Activated CD4-positive, alpha-beta T cell treated with anti-CD3 and anti-CD28 coated beads for 24 hours (primary cell): ENCODE results near the gene ANXA6.

Experiments used
- DNase-seq, 2 donors: peaks; one replicate each; pipeline ENCODE4 v3.0.0-alpha.2; 2020; ENCODE audit warnings: low read depth in 2 of 2

Gene ANXA6

DNA sequence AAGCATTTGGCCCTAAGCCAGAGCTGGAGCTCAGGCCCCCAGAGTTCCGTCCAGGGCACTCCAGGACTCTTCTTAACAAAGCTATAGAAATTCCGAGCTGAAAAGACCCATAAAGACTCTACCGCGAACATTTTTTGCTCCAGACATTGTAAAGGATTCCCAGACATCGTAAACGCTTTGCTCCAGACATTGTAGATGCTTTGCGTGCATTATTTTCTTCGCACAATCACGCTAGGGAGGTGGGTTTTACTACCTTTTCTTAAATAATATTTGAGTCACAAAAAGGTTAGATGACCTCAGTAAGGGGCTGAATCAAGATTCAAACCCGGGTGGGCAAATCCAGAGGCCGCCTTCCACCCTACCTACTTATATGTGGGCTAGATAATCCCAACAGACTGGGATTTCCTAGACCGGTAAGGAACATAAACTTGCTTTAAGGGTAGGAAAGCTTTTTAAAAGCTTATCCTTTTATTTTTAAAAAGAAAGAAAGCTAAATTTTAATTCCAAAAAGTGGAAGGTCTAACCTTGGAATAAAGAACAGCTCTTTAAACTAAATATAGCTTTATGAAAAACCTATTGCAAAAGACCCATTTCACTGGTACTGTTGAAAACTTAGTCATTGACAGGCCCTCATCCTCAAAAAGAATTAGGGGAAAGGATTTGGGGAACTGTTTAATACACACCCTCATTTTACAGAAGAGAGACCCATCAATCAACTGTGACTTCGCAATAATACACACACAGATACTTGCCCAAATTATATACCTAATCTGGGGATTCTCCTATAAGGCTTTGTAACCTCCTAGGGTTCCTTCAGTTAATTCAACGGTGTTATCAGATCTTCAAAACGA lies 75.9 kb downstream of the ANXA6 start:
- no peak for DNase-seq

DNA sequence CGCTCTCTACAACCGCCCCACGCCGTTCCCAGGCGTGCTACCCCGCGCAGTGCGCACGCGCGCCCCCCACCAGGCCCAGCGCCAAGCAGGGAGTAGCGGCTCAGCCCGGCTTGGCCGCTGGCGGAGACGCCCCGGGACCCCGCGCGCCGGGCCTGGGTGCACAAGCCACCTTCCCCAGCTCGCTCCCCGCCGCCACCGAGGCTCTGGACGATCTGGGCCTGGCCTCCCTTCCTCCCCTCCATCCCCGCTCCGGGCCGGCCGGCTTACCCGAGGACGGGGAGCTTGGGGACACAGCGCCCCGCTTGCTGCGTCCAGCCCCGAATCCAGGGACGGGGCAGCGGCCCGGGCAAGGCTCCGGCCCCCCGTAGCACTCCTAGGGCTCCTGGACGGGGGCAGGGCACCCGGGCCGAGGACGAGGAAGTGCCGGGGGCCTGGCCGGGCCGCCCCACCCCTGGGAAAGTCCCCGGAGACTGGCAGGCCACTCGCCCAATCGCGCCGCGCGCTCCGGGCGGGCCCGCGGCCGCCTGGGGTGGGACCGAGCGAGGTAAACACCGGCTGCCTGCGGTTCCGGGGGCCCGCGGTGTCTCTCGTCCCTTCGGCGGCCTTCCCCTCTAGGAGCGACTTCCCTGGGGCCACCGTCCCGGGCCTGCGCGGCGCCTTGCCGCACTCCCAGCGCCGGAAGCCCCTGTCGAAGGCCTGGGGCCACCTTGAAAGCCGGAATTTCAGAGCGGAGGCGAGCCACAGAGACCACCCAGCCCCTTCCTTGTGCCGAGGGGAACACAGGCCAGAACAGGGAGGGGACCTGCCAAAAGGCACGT lies 76.8 kb downstream of the ANXA6 start, which contains the start of gene TNIP1:
Gene TNIP1 (minus strand): TSS at position 422 of the 818 bp plus-strand sequence. CDS start 15,939 bp downstream, outside the sequence.
- peak; percentile 90 to 91 for DNase-seq

DNA sequence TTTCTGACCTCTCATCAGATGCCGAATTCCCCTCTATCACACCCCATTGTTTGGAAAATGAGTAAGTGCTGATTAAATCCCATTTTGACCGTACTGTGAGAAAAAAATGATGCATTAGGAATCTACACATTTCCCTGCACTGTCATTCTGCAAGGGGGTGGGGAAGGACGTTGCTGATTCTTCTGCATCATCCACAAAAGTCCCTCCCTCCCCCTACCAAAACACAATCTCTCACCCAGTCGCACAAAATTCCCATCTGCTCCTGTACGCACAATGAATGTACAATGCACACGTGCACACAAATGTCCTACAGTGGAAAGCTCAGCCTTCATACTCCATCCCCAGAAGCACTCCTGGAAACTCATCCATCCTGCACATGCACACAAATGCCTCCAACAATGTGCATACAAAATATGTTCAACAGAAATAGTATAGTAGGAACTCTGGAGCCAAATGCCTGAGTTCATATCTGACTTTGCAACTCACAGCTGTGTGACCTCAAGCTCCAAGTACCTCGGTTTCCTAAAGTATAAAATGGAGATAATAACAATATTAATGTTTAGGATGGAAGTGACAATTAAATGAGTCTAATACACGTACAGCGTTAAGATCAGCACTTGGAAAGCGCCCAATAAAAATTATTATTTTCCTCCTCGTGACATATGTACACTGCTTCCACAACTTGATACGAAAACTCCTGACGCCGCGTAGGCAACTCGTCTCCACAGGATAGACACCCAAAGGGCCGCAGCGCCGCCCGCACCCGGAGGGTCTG lies 77.6 kb downstream of the ANXA6 start:
- peak in 1 of 2 donors; percentile 39 for DNase-seq

DNA sequence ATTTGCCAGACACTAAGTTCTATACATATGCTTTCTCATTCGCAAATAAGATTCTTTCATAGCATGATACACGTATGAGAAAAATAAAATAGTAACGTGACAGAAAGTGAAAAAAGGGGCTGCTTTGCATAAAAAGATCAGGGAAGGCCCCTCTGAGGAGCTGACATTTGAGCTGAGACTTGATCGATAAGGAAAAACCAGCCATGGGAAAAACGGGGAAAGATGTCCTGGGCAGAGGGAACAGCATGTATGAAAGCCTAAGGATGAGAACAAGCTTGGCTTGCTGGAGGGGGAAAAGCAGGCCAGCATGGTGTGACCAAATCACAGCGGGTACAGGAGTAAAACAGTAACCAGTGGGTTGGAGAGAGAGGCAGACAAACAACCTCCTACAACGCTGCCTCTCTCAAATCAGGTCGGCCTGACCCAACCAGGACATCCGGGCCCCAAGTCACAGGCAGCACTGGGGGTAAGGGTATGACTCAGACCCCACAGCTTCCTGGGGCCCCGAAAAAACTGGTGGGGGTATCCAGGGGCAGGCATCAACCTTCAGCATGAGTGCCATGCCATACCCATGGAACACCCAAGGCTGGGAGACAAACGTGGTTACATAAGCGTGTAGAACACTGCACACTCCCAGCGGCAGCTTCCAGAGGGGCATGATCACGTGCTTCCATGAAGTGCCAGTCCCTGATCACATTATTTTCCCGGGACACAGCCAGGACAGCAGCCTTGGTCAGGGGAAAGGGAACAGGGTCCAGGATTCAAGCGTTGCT lies 78.9 kb downstream of the ANXA6 start:
- DNase-seq, result peak; percentile 56 to 60

DNA sequence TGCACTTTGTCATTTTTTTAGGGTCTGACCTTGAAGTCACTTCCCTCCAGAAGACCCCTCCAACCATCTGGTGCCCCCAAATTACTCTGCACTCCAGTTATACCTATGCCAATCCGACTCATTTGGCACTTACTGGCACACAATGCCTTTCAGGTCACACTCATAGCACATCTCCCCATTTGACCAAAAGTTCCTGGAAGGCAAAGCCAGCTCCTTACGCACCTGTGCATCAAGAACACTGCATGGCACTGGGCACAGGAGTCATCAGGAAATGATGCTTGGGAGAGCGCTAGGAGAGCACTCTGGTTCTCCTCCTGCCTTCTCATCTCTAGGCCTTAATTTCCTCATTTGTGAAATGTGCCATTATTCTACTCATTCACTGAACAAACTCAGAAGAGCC lies 79.6 kb downstream of the ANXA6 start:
- no peak for DNase-seq

DNA sequence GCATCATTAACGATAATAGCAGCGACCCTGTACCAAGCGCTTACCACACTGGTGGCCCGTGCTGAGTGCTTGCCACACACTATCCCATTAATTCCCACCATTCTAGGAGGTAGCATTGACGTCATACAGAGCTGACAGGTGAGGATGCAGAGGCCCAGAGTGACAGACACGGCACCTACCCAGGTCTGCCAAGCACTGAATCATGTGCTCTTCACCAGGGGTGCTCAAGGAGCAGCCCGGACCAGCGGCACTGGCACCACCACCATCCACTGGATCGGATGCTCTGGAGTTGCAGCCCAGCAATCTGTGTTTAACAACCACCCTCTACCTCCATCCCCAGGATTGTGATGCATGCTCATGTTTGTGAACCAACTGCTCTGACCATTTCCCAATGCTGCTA lies 80.2 kb downstream of the ANXA6 start:
- DNase-seq, result no peak

DNA sequence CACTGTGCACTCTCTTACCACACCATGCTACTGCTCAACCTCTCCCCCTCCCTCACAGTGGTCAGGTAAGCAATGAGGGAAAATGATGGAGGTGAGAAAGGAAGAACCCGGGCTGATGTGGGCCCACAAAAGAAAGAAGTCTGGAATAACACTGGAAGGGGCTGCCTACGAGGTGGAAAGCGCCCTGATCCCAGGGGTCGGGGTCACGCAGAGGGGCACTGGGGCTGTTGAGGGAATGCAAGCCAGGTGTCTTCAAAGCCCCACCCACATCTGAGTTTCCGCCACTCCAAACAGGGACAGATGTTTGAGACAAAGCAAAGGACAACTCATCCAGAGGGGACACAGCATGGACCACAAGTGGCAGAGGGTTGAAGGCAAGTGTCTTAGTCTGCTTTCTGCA lies 81.0 kb downstream of the ANXA6 start:
- DNase-seq, result no peak

DNA sequence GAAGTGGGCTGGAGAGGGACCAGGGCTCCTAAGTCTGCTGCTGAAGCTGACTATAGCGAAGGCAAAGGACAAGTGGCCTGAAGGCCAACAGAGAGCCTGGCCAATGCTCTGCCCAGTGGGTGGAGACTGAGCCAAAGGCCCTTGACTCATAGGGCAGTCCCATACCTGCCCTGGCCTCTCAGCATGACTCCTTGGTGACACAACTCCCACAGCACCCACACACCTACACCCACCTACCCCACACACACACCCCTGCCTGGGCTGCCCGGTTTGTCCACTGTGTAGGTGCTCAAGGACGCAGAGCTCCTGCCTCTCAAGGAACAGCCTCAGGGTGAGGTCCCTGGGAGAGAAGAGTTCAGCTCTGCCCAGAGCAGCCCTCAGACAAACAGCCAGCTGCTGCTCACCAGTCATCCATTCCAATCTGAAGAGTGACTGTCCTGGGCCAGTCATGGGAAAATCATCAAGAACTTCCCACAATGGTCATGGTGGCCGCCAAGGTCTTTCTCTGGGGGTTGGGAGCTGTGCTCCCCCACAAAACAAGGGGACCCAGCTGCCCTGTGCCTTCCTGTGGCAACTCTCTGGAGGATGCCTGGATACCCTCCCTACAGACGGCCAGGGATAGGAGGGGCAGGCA lies 81.8 kb downstream of the ANXA6 start:
- DNase-seq, result no peak

DNA sequence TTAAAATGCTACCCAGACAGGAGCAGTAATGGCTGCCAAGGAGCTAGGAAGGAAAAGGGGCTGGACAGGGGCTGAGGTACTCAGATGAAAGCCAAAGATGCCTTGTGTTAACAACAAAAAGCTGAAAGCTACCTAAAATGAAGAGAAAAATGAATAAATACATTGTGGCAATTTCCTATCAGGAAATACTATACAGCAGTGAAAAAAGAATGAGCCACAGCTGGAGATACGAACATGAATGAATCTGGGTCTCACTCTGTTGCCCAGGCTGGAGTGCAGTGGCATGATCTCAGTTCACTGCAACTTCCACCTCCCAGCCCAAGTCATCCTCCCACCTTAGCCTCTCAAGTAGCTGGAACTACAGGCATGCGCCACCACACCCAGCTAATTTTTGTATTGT lies 83.0 kb downstream of the ANXA6 start:
- no peak for DNase-seq

DNA sequence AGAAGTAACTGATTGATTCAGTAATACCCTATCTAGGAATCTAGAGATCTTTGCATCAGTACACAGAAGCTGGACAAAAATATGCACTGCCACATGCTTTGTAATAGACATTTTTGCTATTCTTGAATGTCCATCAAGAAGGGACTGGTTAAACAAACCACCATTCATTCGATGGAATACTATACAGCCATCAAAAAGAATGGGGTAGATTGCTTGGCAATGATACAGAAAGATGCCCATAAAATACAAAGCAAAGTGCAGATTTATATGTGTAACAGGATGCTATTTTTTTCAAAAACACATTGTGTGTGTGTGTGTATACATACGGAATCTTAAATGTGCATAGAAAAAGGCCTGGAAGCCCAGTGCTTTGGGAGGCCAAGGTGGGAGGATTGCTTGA lies 84.3 kb downstream of the ANXA6 start:
- DNase-seq, result no peak

DNA sequence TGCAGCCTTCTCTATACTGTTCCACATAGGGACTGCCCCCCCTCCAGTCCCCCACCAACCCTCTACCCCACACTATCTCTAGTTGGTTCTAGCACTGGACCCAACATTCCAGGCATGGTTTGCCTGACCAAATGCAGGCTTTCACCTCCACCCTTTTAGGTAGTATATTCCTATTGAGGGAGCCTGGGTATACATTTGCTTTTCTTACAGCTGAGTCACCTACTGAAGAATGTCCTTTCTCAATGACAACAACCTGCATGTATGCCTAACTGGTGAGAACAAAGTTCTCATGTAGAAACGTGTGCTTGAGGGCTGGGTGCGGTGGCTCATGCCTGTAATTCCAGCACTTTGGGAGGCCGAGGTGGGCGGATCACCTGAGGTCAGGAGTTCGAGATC lies 85.0 kb downstream of the ANXA6 start:
- DNase-seq, result no peak

DNA sequence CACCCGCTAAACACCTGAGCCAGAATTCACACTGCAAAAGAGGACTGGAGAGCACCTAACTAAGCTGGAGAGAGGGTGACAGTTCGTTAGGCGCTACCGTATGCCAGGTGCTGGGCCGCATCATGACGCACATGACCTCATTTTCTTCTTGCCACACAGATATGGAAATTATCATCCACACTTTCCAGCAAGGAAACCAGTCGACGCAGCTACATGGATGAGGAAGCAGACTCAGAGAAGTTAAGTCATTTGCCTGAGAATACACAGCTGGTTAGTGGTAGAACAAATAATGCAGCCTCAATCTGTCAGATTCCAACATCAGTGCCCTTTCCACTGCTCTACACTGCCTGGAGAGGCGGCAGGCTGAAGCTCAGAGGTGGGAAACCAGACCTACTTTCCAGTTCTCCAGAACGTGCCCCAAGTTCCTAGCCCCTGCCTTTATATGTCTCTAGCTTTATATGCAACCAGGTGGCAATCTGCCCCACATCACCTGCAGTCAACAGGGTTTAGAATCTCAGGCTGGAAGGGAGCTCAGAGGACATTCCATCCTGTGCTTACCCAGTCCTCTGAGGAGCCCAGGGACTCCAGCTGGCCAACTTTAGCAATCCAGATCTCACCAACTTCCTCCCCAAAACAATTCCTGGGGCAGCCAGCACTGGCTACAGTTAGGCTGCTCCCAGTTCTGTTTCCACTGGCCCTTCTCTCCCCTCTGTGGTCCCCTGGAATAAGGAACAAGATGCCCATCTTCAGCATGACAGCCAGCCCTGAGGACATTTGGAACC lies 85.5 kb downstream of the ANXA6 start:
- DNase-seq, result no peak

DNA sequence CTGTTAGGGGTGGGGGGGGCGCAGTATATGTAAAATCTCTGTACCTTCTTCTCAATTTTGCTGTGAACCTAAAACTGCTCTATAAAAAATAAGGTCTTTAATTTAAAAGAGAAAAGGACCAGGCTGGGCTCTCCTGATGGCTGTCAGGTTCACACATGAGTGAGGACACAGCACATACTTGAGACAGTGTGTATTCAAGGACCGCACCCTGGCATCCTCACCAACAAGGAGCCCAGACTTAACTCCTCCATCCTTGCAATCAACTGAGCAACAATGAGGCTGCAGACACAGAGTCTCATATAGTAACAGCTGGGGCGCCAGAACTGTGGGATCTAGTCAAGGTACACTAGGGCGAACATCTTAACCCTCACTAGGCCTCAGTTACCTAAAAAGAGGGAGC lies 86.6 kb downstream of the ANXA6 start:
- DNase-seq, result no peak

DNA sequence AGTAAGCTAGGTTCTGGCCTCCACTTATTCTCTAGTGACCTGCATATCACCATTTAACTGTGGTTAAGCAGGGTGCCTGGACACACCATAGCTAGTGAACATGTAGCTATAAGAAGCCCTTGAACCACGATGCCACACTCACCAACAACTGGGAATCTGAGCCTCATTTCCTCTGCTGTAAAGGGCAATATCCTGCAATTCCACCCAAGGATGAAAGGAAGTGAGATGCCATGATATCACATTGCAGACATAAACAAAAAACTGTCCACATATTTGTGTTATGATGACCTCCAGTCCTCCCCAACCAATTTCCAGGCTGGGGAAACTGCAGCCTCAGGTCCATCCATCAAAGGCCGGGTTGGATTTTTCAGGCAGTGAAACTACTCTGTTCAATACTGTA lies 87.1 kb downstream of the ANXA6 start:
- no peak for DNase-seq

DNA sequence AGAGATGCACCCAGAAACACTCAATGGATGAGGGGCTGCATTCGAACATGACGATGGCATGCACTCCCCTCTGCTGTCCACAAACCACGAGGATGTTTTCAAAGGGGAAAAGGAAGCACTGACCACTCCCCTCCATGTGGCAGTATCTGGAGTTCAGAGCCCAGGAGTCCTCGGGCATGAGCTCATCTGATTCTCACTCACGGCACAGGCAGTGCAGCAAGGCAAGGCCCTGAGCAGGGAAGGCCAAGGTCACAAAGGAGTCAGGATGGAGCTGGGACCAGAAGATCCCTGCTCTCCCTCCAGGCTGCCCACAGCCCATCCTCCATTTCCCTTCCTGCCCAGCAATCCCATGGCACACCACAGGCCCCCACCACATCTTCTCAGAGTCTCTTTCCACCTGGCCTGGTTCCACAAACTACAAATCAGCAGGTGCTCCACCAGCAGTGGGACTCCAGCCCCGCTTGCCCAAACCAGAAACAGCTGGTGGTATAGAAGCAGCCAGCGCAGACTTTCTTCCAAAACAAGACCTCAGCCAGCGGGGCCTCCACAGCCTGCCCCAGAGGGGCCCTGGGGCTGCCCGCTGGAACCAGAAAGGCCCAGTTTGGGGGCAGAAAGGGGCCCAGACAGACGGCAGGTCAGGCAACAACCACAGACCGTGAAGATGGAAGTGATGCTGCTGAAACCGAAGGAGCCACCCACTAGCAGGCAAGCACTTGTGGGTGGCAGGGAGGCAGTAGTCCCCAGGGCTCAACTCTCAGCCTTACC lies 89.0 kb downstream of the ANXA6 start:
- DNase-seq, result peak in 1 of 2 donors; percentile 45

DNA sequence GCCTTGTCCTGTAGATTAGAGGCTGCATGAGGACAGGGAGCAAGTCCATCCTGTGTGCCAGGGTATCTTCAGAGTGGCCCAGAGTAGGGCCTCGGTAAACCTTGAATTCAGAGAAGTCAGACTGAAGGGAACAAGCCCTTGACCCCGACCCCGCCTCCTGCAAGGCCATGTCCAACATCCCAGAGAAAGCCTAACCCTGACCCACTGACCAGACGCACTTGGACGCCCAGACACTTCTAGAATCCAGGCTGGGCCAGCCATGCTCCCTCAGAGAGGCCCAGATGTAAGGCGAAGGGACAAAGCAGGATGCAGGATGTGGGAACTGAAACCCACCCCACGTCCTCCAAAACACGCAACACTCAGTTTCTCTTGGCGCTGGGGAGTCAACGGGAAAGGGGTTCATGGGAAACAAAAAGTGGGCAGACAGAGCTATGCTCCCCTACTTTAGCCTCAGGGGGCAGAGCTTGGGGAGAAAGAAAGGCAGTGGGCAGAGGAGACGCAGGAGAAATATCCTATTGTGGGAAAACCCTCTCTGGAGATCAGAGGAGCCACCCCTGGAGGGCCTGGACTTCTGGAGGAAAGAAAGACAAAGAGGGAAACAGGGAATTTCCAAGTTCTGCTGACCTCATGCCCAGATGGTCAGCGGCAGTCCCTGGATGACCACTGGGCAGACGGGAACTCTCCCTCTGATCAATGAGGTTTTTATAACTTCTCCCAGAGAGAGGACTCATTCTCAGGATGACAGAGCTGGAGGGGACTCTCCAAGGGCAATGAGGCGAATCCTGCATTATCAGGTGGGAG lies 89.7 kb downstream of the ANXA6 start:
- no peak for DNase-seq

DNA sequence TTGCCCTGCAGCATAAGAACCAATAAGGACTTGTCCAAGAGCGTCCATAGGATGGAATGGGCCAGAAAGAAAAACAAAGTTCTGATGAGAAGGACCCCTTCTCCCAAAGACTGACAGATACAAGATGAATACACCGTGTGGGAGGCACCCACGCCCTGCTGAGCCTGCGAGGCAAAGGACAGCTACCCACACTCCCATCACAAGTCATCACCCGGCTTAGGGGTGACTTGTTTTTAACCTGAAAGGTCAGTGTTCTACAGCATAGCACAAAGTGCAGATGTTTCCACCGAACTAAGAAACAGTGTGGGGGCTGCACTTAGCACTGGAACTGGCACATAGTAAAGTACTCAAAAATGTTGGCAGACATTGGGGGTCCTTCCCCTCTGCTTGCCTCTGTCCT lies 90.7 kb downstream of the ANXA6 start:
- no peak for DNase-seq

DNA sequence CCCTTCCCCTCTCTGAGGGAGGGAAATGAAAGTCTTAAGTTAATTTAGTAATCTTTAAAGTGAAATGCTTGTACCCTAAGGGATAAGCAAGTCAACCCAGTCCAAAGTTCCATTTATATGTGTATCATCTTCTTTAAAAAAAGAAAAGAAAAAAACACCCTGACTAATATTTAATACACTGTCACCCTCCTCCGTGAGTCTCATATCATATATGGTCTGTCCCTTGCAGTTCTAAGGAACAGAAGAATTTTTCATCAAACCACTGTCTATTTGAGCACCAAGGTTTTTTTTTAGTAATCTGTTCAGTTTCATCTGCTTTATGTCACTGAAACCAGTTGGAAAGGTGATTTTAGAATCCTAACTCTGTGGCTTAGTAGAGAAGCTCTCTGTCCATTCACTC lies 92.0 kb downstream of the ANXA6 start:
- DNase-seq, result no peak
